ENCODE data around the gene TUBA1A.

DNA sequence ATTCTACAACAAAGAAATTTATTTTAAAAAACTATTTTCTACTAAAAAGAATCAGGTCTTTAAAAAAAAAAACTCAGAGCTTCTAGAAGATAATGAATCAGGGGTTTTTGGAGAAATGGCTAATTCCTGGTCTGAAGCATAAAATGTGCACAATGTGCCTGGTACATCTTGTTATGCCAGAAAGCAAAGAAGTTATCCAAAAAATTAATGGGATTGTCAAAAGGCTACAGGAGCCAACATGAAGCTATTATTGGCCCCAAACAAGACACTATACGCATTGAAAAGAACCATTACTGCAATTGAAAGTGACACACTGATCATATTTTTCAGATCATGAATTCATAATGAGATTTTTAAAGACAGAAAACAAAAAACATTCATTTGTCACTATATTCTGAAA lies 19.3 kb upstream of the TUBA1A start:
- TF ChIP-seq, protein P1, sequence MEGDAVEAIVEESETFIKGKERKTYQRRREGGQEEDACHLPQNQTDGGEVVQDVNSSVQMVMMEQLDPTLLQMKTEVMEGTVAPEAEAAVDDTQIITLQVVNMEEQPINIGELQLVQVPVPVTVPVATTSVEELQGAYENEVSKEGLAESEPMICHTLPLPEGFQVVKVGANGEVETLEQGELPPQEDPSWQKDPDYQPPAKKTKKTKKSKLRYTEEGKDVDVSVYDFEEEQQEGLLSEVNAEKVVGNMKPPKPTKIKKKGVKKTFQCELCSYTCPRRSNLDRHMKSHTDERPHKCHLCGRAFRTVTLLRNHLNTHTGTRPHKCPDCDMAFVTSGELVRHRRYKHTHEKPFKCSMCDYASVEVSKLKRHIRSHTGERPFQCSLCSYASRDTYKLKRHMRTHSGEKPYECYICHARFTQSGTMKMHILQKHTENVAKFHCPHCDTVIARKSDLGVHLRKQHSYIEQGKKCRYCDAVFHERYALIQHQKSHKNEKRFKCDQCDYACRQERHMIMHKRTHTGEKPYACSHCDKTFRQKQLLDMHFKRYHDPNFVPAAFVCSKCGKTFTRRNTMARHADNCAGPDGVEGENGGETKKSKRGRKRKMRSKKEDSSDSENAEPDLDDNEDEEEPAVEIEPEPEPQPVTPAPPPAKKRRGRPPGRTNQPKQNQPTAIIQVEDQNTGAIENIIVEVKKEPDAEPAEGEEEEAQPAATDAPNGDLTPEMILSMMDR (IDR thresholded peaks at IDR 0.05 in 4 of 5, conservative IDR thresholded peaks at IDR 0.05 in 1 of 5) = no peak
- TF ChIP-seq POLR2A (IDR thresholded peaks at IDR 0.05) = no peak

Data from gastrocnemius medialis (tissue), 4 donors.